Ureter (tissue), 1 donor: Measurements from ENCODE around the gene MAP10. TPM values are rescaled to one million over a fixed set of nuclear protein-coding genes. Genes with fewer than 3 reads are reported as not detected.

Experiments used
- DNase-seq: peaks from one replicate; pipeline ENCODE4 v3.0.0-alpha.2; 2020; ENCODE audit warnings: low spot score
- total RNA-seq: library from RNA; stranded (reverse); gene quantifications from one replicate; pipeline ENCODE4 v1.2.4, GENCODE V29; 2023
- donor health status: DM: yes; HTN: yes; CAD: no.

The MAP10 gene
- total RNA-seq, 1 donor from 2014 or later = 4.0 TPM

DNA sequence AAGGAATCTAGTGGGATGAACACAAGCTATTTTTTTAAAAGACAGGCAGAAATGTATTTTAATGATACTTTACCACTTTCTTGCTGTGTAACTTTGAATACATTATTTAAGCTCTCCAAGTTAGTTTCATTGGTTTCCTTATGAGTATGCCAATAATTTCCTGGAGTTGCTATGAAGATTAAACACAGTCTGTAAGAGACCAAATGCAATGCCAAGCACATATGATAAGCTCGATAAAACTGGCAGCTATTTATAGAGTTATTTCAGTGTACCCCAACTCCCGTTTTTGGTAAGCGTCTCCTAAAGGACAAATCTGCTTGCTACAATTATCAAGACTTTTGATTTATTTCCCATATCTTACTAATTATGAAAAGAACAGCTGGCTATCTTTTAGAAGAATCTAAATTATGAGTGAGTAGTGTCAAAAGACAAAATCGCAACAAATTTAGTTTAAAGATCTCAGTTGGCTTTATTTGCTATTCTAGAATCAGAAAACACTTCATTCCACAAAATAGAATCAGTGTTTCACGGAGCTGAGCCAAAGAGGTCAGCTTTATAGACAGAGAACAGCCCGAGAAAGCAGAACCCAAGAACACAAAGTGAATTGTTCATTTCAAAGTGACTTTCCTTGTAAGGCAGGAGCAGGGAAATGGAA lies 7.2 kb upstream of the MAP10 start:
- DNase-seq = no peak

DNA sequence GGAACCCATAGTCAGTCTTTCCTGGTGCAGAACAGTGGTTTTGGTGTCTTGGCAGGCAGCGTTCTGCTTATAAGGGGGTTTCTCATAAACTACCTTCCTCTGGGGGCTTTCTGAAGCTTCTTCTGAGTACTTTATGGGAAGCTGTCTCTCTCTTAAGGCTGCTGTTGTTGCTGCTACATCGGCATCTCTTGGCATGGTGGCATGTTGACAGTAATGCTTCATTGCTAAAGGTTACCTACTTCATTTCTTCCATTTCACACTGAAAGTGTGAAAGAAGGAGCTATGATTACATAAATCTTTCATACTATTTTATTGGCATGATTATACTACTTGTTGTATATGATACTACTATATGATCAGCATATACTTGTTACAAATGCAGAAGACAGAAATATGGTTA lies 6.3 kb upstream of the MAP10 start:
- no peak for DNase-seq

DNA sequence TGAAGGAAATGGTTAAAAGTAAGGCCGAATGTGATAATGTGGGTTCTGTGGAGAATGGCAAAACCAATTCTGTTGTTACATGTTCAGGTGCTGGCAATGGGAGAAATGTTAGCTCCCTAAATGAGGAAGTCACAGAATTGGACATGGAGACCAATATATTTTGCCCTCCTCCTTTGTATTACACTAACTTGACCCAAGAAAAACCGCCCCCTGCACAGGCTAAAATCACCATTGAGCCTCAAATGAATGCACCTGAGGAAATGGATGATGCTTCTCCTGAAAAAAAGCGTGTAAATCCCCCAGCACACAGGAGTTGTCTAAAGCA lies 932 bp downstream of the MAP10 start:
- DNase-seq = no peak

DNA sequence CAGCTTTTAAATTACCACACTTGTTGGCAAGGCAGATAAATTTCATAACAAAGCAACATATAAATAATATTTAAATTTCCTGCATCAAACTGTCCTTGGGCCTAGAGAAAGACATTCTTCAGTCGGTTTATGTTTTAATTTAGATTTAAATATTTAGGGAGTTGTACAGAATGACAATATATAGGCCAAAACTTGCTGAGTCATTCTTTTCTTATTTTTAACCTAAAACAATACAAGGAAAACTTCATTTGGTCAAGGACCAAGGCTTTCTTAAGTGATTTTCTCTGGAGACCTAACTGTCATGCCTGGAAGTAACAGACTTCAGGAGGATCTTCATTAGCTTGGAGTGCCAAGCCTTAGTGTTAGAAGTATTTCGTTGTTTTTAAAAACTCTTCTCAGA lies 5.6 kb downstream of the MAP10 start:
- no peak for DNase-seq

GRCh38 chr1:232812560-232812959 lies 7.3 kb downstream of the MAP10 start:
- DNase-seq = no peak

DNA sequence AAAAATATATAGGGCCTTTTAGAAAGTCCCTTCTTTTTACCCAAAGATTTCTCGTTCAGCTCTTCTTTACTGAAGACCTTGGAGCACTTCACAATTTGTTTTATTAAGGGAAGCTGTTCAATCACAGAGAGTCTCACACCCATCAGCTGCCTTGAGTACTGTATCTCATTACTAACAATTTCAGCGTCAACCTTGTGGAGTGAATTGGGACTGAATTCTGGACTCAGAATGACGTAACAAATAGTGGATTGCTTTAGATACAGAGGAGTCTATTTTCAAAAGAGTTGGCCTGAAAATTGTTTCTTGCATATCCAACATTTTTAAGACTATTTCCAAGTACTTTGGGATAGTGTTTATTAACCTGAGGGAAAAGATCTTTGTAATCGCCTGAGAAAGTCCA lies 7.9 kb downstream of the MAP10 start:
- no peak for DNase-seq

DNA sequence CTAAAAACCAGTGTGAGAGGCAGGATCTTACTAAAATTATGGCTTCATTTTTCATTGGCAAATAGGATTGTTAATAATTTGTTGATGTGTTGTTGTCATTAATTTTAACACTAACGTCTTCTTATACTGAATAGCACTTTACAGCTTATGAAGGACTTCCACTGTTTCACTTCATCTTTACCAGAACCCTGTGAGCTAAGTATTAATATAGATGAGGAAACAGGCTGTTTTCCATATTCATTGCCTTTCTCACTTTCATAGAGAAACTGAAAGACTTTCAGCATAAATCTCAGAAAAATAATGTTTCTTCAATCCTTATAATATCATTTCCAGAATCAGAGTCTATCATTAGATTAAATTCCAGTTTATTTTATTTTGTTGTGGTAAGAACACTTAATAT lies 8.5 kb downstream of the MAP10 start:
- DNase-seq = no peak

GRCh38 chr1:232816324-232816723 lies 11.1 kb downstream of the MAP10 start:
- no peak for DNase-seq

GRCh38 chr1:232818040-232818439 lies 12.8 kb downstream of the MAP10 start:
- no peak for DNase-seq

GRCh38 chr1:232820431-232820830 lies 15.2 kb downstream of the MAP10 start:
- DNase-seq = no peak

- no peak for DNase-seq
Observed at GRCh38 chr1:232822530-232822929, 17.3 kb downstream of the MAP10 start.

GRCh38 chr1:232826318-232826717 lies 21.1 kb downstream of the MAP10 start:
- no peak for DNase-seq

- no peak for DNase-seq
Observed at GRCh38 chr1:232830661-232831060, 25.4 kb downstream of the MAP10 start.

GRCh38 chr1:232831895-232832294 lies 26.7 kb downstream of the MAP10 start:
- DNase-seq = no peak

DNA sequence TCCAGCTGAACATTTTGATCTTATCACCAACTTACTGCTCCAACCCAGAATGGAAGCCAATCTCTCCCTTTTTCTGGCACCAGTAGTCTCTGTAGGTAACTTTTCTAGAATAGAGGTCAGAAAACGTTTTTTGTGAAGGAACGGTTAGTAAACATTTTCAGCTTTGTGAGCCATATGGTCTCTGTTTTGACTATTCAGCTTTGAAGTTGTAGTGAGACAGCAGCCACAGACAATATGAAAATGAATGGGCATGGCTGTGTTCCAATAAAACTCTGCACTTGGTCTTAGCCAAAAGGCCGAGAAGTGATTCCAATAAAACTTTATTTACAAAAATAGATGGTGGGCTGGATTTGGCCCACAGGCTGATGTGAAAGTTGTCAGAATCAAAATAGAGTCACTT lies 28.9 kb downstream of the MAP10 start:
- DNase-seq = no peak

DNA sequence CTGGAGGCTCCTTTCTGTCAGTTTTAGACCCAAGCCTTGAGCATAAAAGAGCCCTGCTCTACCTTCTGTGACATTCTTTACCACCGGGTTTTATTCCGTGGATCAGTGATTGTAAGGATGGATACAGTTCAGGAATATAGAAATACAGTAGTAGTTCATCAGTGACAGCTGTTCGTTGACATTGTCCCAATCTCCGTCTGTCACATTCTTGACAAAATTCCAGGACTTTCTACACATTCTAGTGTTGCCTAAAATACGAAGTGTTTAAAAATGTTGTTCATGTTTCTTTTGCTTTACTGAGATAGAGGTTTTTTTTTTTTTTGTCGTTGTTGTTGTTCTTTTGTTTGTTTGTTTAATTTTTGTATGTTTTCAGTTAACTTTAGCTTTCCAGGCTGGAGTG lies 29.9 kb downstream of the MAP10 start:
- no peak for DNase-seq

DNA sequence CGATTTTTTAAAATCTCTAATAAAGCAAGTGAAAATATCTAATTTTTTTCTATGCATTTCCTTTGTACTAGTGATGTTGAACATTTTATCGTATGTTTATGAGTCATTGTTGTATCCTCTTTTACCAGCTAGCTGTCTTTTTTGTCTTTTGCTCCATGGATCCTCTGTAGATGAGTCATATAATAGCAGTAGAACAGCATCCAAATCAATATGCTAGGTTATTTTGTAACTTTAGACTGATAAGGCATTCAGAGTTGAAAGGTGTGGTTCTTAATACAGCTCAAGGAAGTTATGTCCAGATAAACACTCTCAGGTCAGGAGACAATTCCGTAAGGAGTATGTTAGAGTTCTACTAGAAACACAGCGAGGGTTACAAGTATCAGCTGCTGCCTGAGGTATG lies 31.9 kb downstream of the MAP10 start:
- DNase-seq = no peak

- DNase-seq = no peak
Observed at GRCh38 chr1:232841823-232842565, 36.8 kb downstream of the MAP10 start.

DNA sequence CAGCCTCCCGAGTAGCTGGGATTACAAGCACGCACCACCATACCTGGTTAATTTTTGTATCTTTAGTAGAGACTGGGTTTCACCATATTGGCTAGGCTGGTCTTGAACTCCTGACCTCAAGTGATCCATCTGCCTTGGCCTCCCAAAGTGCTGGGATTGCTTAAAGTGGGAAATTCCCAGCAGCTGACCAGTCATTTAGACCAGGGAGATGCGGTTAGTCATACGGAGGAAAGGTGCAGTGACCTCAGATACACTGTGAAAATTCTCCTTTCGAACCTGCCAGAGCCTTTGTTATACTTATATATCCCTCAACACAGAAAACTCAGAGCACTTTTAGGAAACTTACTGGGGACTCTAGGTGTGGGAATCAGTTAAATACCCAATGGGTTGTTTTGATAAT lies 39.6 kb downstream of the MAP10 start:
- DNase-seq = no peak

- no peak for DNase-seq
Observed at GRCh38 chr1:232845406-232845955, 40.3 kb downstream of the MAP10 start.

DNA sequence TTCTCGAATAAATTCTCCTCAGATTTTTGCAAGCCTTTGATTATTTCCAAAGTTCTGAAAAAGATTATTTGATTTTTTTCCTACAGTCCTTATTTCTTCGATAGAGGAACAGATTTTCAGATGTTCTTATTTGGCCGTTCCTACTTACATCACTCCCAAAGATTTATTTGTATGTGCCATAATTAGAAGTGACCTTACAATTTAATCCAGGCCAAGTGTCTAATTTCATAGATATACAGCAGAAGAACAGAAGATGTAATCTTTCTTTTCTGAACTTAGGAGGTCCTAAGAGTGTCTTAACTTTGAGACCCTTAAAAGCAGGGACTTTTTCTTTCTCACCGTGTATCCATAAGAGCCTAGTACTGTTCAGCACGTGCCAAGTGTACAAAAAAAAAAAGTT lies 46.3 kb downstream of the MAP10 start:
- DNase-seq = no peak

- no peak for DNase-seq
Observed at GRCh38 chr1:232853994-232854797, 49.0 kb downstream of the MAP10 start.

GRCh38 chr1:232854798-232855159 lies 49.6 kb downstream of the MAP10 start:
- DNase-seq = no peak
